ENCODE results near the gene SLC4A7.

The SLC4A7 gene

DNA sequence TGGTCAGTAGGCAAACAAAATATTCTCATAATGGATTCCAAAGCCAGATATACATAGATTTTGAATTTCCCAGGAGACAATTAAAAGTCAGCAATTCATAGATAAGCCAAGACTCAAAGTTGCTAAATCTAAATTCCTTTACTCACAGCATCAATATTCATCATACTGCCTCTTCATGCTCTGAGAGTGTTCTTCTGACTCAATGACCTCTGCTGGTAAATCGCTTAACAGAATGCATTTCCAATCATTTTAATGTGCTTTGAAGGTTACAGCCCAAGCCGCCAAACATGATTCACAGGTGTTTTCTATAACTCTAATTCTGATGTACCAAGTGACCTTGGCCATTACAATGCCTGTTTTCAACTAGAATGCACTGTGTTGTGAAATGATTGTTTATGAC is 24.2 kb upstream of the SLC4A7 start:
- no peaks in the 10 kb centered on the region for H3K36me3 ChIP-seq (ENCODE audit: control insufficient read depth, insufficient read depth, low read length)
- no peaks in the 10 kb centered on the region for H3K4me1 ChIP-seq (ENCODE audit: control insufficient read depth, insufficient read depth, low read length)
- H3K9ac ChIP-seq (ENCODE audit: low read depth, low read length): no peak overlapping the region
- H3K27me3 ChIP-seq (ENCODE audit: control insufficient read depth, insufficient read depth, low read length): no peaks in the 10 kb centered on the region
- no peaks in the 10 kb centered on the region for H3K9me3 ChIP-seq (ENCODE audit: control insufficient read depth, insufficient read depth, low read length)
- H3K4me3 ChIP-seq (ENCODE audit: low read depth, low read length): no peak overlapping the region

DNA sequence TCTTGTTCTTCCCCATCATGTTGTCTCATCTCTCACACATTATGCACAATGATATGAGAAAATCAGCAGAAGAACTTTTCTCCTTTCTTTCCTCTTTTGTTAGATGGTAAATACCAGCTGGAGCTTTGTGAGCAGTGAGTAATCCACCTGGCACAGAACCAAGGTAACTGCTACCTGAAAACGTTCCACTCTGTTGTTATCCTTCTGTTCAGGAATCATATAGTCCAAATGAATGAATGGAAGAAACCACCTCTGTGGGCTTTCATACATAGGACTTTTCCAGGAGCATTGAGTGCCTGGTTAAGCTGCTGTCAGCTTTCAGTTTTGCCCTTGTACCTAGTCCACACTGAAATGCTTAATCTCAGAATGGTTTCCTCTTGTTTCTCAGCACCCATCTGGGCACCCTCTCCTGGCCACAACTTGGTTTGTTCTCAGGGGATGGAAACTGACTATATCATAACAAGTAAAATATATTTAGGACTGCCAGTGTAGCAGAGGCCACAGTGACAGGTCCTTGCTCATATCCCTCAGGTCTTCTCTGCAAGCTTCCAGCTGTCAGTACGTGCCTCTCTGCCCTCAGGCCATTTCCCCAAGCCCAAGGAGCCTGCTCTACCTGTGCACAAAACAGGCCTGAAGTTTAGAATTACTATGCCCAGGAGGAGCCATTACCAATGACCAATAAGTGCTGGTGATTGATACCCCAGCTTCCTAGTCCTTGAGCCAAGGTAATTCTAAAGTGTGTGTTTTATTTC is 23.5 kb upstream of the SLC4A7 start:
- H3K36me3 ChIP-seq (ENCODE audit: control insufficient read depth, insufficient read depth, low read length): no peaks in the 10 kb centered on the region
- H3K9ac ChIP-seq (ENCODE audit: low read depth, low read length): no peak overlapping the region
- no peaks in the 10 kb centered on the region for H3K9me3 ChIP-seq (ENCODE audit: control insufficient read depth, insufficient read depth, low read length)
- no peaks in the 10 kb centered on the region for H3K4me1 ChIP-seq (ENCODE audit: control insufficient read depth, insufficient read depth, low read length)
- H3K27me3 ChIP-seq (ENCODE audit: control insufficient read depth, insufficient read depth, low read length): no peaks in the 10 kb centered on the region
- no peak overlapping the region for H3K4me3 ChIP-seq (ENCODE audit: low read depth, low read length)

DNA sequence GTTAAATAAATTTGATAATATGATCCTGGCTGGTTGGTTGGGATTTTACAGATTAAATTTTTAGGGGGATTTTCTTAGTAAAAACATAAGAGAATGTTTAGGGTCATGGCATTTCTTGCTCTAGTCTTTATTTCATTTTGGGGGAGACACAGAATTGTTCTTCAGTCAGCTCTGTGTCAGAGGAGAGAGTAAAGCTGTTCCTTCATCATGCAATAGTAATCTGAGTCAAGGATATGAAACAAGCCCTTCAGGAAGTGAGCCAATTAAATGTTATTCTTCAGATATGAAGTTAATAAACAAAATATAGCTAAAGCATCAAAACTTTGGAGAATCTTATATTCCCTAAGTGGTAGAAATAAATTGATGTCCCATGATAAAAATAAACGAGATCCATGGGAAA is 22.9 kb upstream of the SLC4A7 start:
- H3K9ac ChIP-seq (ENCODE audit: low read depth, low read length): no peak overlapping the region
- H3K4me3 ChIP-seq (ENCODE audit: low read depth, low read length): no peak overlapping the region
- no peaks in the 10 kb centered on the region for H3K36me3 ChIP-seq (ENCODE audit: control insufficient read depth, insufficient read depth, low read length)
- H3K4me1 ChIP-seq (ENCODE audit: control insufficient read depth, insufficient read depth, low read length): no peaks in the 10 kb centered on the region
- no peaks in the 10 kb centered on the region for H3K27me3 ChIP-seq (ENCODE audit: control insufficient read depth, insufficient read depth, low read length)
- H3K9me3 ChIP-seq (ENCODE audit: control insufficient read depth, insufficient read depth, low read length): no peaks in the 10 kb centered on the region

DNA sequence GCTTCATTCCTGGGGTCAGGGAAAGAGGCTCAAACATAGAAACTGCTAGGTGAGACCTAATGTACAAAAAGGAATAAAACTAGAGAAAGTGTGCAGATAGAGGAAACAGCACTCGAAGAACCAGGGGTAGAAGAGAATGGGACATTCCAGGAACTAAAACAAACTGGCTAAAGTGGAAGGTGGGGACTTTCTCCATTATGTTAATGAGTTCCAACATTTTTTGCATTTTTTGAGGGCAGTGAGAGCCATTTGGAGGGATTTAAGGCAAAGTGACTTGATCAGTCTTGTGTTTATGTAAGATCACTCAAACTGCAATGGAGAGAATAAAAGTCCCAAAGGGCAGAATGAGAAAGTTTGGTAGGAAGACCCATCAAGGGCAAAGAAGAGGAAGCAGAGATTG is 20.6 kb upstream of the SLC4A7 start:
- no peaks in the 10 kb centered on the region for H3K27me3 ChIP-seq (ENCODE audit: control insufficient read depth, insufficient read depth, low read length)

DNA sequence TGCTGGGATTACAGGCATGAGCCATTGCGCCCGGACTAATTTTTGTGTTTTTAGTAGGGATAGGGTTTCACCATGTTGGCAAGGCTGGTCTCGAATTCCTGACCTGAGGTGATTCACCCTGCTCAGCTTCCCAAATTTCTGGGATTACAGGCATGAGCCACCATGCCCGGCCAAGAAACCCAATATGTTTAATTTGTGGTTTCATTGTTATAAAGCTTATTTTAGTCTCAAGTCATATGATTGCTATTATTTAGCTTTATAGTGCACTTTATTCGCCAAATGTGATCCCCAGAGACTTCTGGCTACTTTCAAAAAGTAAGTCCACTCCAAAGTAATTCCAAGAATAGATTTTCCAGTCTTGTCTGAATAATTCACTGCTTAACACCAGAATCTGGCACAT is 19.3 kb upstream of the SLC4A7 start:
- H3K36me3 ChIP-seq (ENCODE audit: control insufficient read depth, insufficient read depth, low read length): no peaks in the 10 kb centered on the region
- H3K9me3 ChIP-seq (ENCODE audit: control insufficient read depth, insufficient read depth, low read length): no peaks in the 10 kb centered on the region
- no peak overlapping the region for H3K9ac ChIP-seq (ENCODE audit: low read depth, low read length)
- H3K4me1 ChIP-seq (ENCODE audit: control insufficient read depth, insufficient read depth, low read length): peaks cover 3% of the 10 kb centered on the region
- H3K4me3 ChIP-seq (ENCODE audit: low read depth, low read length): no peak overlapping the region
- H3K27me3 ChIP-seq (ENCODE audit: control insufficient read depth, insufficient read depth, low read length): no peaks in the 10 kb centered on the region

More for the DNA sequence above, 20.6 kb upstream of the SLC4A7 start:
- H3K9me3 ChIP-seq (ENCODE audit: control insufficient read depth, insufficient read depth, low read length): no peaks in the 10 kb centered on the region
- H3K9ac ChIP-seq (ENCODE audit: low read depth, low read length): no peak overlapping the region
- H3K4me1 ChIP-seq (ENCODE audit: control insufficient read depth, insufficient read depth, low read length): peaks cover 3% of the 10 kb centered on the region
- no peak overlapping the region for H3K4me3 ChIP-seq (ENCODE audit: low read depth, low read length)
- H3K36me3 ChIP-seq (ENCODE audit: control insufficient read depth, insufficient read depth, low read length): no peaks in the 10 kb centered on the region

DNA sequence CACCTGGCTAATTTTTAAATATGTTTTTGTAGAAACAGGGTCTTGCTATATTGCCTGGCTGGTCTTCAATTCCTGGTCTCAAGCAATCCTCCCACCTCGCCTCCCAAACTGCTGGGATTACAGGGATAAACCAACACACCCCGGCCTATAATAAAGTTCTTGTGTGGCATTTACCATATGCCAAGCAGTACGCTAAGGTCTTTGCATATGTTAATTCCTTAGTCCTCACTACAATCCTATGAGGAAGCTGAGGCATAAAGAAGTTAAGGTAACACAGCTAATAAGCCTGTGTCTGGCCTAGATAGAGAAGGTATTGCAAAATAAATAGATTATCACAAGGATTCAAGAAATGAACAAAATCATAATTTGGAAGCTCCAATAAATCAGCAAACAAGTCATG is 17.6 kb upstream of the SLC4A7 start:
- H3K36me3 ChIP-seq (ENCODE audit: control insufficient read depth, insufficient read depth, low read length): no peaks in the 10 kb centered on the region
- no peaks in the 10 kb centered on the region for H3K27me3 ChIP-seq (ENCODE audit: control insufficient read depth, insufficient read depth, low read length)
- H3K4me1 ChIP-seq (ENCODE audit: control insufficient read depth, insufficient read depth, low read length): peaks cover 3% of the 10 kb centered on the region
- no peak overlapping the region for H3K9ac ChIP-seq (ENCODE audit: low read depth, low read length)
- H3K9me3 ChIP-seq (ENCODE audit: control insufficient read depth, insufficient read depth, low read length): no peaks in the 10 kb centered on the region
- no peak overlapping the region for H3K4me3 ChIP-seq (ENCODE audit: low read depth, low read length)

DNA sequence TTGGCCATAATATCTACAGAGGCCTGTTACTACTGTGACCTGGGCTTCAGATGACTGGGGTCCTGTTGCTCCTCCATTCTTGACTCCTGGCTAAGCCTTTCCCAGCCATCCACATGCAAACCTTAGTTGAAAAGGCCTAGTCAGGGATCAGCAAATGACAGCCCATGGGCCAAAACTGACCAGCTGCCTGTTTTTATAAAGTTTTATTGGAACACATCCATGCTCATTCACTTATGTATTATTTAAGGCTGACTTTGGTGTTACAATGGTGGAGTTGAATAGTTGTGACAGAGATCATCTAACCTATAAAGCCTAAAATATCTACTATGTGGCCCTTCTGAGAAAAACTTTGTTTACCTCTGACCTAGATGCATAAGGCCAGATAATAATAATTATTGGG is 16.8 kb upstream of the SLC4A7 start:
- Histone ChIP-seq H3K36me3 (ENCODE audit: control insufficient read depth, insufficient read depth, low read length) (no peaks in the 10 kb centered on the region), H3K9me3 (ENCODE audit: control insufficient read depth, insufficient read depth, low read length) (no peaks in the 10 kb centered on the region), H3K4me1 (ENCODE audit: control insufficient read depth, insufficient read depth, low read length) (peaks cover 3% of the 10 kb centered on the region), H3K27me3 (ENCODE audit: control insufficient read depth, insufficient read depth, low read length) (no peaks in the 10 kb centered on the region), H3K9ac (ENCODE audit: low read depth, low read length) (no peak overlapping the region), H3K4me3 (ENCODE audit: low read depth, low read length) (no peak overlapping the region)

DNA sequence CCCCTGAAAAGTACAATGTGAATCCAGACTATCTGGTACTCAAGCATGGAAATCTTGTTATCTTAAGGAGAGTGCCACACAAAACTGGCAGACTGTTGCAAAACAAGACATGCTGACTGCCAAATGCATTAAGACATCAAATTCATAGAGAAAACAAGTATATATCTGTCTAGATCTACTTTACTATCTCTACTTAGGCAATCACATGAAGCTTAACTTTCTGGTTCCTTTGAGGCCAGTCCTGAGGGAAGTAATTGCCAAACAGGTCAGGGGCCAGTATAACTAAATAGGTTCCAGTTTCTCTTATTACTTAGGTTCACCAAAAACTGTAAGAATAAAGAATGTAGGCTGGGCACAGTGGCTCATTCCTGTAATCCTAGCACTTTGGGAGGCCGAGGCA is 15.9 kb upstream of the SLC4A7 start:
- H3K9me3 ChIP-seq (ENCODE audit: control insufficient read depth, insufficient read depth, low read length): no peaks in the 10 kb centered on the region
- H3K4me1 ChIP-seq (ENCODE audit: control insufficient read depth, insufficient read depth, low read length): peaks cover 3% of the 10 kb centered on the region
- no peaks in the 10 kb centered on the region for H3K36me3 ChIP-seq (ENCODE audit: control insufficient read depth, insufficient read depth, low read length)
- no peak overlapping the region for H3K9ac ChIP-seq (ENCODE audit: low read depth, low read length)
- no peaks in the 10 kb centered on the region for H3K27me3 ChIP-seq (ENCODE audit: control insufficient read depth, insufficient read depth, low read length)
- H3K4me3 ChIP-seq (ENCODE audit: low read depth, low read length): no peak overlapping the region

DNA sequence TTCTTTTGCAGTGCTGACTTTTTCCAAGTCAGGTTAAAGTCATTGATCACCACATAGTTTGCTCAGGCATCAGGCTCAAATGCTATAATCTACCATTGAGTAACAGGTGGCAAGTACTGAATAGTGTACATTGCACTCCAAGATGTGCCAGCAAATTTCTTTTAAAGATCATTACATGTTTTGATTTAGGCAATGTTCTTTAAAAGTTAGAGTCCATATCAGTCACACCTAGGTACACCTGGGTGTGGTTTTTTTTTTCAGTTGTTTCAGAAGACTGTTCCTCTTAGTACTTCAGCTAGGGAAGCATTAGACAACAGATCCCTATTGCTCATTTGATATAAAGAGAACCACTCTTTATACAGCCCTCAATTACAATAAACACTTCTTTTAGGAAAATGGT is 10.6 kb upstream of the SLC4A7 start:
- no peak overlapping the region for H3K9ac ChIP-seq (ENCODE audit: low read depth, low read length)
- H3K9me3 ChIP-seq (ENCODE audit: control insufficient read depth, insufficient read depth, low read length): no peaks in the 10 kb centered on the region
- H3K4me1 ChIP-seq (ENCODE audit: control insufficient read depth, insufficient read depth, low read length): no peaks in the 10 kb centered on the region
- H3K36me3 ChIP-seq (ENCODE audit: control insufficient read depth, insufficient read depth, low read length): no peaks in the 10 kb centered on the region
- H3K4me3 ChIP-seq (ENCODE audit: low read depth, low read length): no peak overlapping the region
- no peaks in the 10 kb centered on the region for H3K27me3 ChIP-seq (ENCODE audit: control insufficient read depth, insufficient read depth, low read length)

DNA sequence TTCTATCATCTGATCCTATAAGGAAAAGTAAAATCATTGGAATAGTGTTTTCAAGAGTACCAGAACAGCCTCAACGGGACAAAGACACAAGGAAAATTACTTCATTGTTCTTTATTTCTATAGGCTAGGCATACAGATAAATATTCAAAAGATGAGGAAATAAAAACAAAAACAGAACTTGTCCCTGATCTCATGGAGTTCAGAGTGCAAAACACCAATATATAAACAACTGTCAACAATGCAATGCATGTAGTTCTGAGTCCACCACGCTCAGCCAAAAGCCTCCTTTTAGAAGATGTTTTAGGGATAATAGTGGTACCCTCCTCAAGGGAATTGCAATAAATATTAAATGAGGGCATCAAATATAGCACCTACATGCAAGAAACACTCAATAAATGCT is 4.6 kb upstream of the SLC4A7 start:
- Histone ChIP-seq H3K9ac (ENCODE audit: low read depth, low read length) (no peak overlapping the region), H3K4me3 (ENCODE audit: low read depth, low read length) (no peak overlapping the region), H3K27me3 (ENCODE audit: control insufficient read depth, insufficient read depth, low read length) (no peaks in the 10 kb centered on the region), H3K36me3 (ENCODE audit: control insufficient read depth, insufficient read depth, low read length) (no peaks in the 10 kb centered on the region), H3K4me1 (ENCODE audit: control insufficient read depth, insufficient read depth, low read length) (no peaks in the 10 kb centered on the region), H3K9me3 (ENCODE audit: control insufficient read depth, insufficient read depth, low read length) (no peaks in the 10 kb centered on the region)

DNA sequence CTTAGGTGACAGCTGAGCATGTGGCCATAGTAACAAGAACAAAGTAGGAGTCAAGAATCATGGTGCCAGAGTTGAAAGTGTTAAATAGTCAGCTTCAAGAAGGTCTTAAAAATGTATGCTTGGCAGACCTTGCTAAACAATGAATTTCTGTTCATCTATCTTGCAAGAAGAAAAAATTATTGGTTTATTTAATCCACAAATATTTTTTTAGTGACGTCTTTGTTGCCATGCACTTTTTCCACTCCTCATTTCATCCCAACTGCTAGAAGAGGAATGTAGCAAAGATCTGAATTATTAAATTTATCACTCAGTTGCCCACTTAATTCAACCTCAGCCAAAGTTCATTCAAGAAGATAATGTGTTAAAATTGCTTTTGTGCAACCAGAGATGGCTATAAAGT is 3.2 kb upstream of the SLC4A7 start:
- Histone ChIP-seq H3K4me3 (ENCODE audit: low read depth, low read length) (no peak overlapping the region), H3K9me3 (ENCODE audit: control insufficient read depth, insufficient read depth, low read length) (no peaks in the 10 kb centered on the region), H3K27me3 (ENCODE audit: control insufficient read depth, insufficient read depth, low read length) (no peaks in the 10 kb centered on the region), H3K4me1 (ENCODE audit: control insufficient read depth, insufficient read depth, low read length) (no peaks in the 10 kb centered on the region), H3K9ac (ENCODE audit: low read depth, low read length) (no peak overlapping the region), H3K36me3 (ENCODE audit: control insufficient read depth, insufficient read depth, low read length) (no peaks in the 10 kb centered on the region)

DNA sequence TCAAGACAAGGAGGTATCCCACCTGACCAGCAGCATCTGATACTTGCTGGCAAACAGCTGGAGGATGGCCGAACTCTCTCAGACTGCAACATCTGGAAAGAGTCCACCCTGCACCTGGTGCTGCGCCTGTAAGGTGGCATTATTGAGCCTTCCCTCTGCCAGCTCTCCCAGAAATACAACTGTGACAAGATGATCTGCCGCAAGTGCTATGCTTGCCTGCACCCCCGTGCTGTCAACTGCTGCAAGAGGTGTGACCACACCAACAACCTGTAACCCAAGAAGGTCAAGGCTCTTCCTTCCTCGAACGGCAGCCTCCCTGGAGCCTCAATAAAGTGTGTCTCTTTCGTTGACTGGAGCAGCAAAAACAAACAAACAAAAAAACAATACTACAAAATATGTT is 2.2 kb upstream of the SLC4A7 start:
- H3K9ac ChIP-seq (ENCODE audit: low read depth, low read length): no peak overlapping the region
- no peak overlapping the region for H3K4me3 ChIP-seq (ENCODE audit: low read depth, low read length)
- H3K4me1 ChIP-seq (ENCODE audit: control insufficient read depth, insufficient read depth, low read length): no peaks in the 10 kb centered on the region
- no peaks in the 10 kb centered on the region for H3K27me3 ChIP-seq (ENCODE audit: control insufficient read depth, insufficient read depth, low read length)
- no peaks in the 10 kb centered on the region for H3K9me3 ChIP-seq (ENCODE audit: control insufficient read depth, insufficient read depth, low read length)
- H3K36me3 ChIP-seq (ENCODE audit: control insufficient read depth, insufficient read depth, low read length): no peaks in the 10 kb centered on the region
